Fibroblast of skin of scalp (primary cell): ENCODE measurements around the gene DGCR6L.
"Not testable (repeated sequence)": the region's sequence is repeated elsewhere in the genome, so short reads cannot be mapped to it uniquely, and the experiment has no call there.

Experiments
- DNase-seq: peaks from one replicate; pipeline ENCODE4 v3.0.0-alpha.2; 2013

DGCR6L gene

DNA sequence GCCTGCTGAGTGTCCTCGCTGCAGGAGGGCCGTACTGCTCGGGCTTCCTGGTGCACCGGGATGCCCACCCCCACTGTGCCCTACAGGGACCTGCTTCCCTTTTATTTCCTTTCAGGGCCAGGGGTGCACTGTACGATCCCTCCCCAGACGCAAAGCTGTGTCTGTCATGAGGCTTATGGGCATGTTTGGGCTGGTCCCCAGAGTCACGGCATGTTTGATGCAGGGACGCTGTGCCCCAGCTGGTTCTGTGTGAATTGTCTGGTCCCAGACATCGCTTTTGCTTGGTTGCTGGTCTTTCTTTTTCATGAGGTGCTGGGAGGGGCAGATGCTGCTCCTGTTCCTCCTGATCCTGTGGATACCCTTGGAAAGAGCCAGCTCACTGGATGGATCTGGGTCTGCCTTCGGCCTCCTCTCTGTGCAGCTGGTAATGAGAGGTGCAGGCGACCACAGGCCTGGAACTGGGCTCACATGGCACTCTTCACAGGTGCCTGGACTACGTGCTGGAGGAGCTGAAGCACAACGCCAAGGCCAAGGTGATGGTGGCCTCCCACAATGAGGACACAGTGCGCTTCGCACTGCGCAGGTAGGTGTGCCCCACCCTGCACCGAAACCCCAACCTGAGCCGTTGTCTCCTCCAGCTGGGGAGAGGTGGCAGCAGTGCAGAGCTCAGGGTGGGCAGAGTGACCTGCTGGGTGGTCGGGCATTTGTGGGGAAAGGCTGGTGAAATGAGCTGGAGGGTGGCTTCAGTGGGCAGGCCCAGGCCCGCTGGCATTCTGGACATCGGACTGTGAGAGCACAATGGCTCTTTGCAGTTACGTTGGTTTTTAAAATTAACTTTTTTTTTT is 10.8 kb downstream of the DGCR6L start:
- DNase-seq, result not testable (repeated sequence)

- DNase-seq, result not testable (repeated sequence)
Measured at GRCh38 chr22:20307448-20308447, 12.1 kb downstream of the DGCR6L start.

DNA sequence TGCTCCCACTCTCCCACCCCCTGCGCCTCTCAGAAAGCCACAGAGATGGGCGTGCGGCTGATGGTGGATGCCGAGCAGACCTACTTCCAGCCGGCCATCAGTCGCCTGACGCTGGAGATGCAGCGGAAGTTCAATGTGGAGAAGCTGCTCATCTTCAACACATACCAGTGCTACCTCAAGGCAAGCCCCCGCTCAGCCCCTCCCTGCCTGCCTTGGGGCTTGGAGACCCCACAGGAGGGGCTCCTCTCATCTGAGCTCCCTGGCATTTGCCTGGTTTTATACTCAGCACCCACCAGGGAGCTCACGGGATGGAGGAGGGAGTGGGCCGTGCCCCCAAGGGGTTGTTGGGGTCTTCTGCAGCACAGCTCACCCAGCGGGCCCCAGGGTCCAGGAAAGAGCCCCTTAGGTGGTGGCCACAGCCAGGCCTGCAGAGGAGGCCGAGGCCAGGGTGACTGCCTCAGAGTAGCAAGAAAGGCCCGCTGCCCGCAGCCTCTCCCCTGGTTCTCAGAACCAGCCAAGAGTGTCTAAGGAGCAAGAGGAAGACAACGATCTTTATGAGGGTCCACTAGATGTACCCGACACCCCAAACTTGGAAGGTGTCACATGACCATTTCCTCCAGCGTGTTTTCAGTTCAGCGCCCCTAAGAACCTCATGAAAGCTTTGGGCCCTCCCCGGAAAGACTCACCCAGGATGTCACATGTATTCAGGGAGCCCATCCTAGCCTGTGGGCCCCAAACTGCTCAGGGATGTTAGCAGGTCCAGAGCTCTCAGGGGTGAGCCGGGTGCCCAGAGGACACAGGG is 13.0 kb downstream of the DGCR6L start:
- not testable (repeated sequence) for DNase-seq

GRCh38 chr22:20305894-20306645 is 13.8 kb downstream of the DGCR6L start:
- no peak for DNase-seq

DNA sequence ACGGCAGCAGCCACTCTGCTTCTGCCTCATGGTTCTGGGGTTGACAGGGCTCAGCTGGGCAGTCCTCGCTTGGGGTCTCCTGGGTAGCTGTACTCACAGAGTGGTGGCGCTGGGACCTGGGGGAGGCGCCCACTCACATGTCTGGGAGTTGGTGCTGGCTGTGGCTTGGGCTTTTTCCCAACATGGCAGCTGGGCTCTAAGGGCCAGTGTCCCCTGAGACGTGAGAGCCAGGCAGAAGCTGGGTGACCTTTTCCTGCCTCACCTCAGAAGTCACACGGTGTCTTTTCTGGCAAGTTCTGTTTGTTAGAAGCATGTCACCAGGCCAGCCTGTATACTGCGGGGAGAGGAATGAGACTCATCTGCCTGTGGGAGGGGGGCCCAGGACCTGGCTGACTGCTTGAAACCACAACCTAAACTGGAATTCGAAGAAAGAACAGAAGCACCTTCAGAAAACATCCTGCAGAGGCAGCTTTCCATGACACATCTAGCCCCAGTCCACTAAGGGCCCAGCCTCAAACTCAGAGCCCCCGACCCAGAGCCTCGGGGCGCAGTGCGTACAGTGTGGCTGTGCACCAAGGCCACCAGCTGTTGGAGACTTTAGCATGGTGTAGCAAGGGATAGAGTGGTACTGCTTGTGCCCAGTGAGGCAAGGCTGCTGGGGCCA is 14.5 kb downstream of the DGCR6L start:
- DNase-seq, result not testable (repeated sequence)

DNA sequence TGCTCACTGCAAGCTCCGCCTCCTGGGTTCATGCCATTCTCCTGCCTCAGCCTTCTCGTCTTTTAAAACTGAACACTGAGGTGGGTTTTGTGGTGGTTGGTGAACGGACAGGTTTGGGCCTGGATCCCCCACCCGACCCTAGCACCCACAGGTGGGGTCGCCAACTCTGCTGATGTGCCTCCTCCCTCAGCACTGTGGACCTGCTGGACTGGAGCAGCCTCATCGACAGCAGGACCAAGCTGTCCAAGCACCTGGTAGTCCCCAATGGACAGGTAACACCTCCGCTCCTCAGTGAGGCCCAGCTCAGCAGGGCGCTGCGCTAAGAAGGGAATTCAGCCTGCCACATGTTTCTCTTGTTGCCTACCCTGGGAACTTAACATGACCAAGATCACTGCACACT is 15.2 kb downstream of the DGCR6L start:
- DNase-seq, result no peak

DNA sequence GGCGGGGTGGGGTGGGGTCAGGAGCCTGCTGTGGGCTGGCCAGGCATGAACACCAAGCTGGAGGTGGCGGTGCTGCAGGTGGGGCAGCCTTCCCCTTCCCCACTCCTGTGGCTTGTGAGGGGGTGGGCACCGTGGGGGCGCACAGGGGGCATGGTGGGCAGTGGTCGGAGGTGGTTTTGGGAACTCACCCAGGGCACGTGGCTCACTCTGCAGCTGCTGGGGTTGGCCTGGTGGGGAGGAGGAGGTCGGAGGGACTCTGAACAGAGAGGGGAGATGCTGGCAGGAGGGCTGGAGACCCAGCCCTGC is 16.7 kb downstream of the DGCR6L start:
- DNase-seq, result not testable (repeated sequence)

DNA sequence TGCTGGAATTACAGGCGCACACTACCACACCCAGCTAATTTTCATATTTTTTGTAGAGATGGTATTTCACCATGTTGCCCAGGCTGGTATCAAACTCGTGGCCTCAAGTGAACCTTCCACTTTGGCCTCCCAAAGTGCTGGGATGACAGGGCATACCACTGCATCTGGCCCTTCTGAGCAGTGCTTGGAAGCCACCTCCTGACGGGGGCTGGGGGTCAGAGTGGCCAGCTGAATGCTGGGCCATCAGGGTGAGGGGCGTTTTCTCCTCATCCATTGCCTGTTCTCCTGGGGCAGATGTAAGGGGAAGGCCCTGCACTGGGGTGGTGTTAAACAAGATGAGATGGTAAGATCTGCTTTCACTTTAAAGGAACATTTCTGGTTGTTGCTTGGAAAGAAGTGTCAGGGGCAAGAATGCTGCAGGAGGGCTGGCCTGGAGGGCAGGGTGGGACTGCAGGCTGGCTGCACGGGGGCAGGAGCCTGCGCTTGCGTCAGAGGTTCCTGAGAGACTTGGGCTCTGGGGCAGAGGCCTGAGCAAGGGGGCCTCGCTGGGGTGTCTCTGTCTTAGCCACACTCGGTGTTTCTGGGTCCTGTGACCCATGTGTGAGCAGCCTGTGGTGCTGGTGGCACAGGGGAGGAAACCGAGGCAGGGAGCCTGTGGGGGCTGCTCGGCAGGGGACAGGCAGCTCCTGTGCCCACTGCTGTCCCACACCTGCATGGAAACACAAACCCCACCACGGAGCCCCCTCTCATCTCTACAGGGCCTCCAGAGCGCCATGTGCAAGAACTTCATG is 17.2 kb downstream of the DGCR6L start:
- DNase-seq, result no peak

DNA sequence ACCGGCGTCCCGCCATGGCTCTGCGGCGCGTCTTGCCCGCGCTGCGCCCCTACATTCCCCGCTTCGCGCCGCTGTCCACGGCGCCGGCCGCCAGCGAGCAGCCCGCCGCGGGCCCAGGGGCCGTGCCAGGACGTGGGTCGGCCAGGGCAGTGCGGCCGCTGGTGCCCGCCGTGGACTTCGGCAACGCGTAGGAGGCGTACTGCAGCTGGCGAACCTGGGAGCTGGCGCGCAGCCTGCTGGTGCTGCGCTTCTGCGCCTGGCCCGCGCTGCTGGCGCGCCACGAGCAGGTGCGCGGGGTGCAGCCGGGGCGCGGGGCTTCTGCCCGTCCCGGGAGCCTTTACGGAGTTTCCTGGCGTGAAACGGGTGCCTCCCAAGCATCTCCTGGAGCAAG is 20.1 kb downstream of the DGCR6L start:
- no peak for DNase-seq

GRCh38 chr22:20298803-20299745 is 20.8 kb downstream of the DGCR6L start:
- DNase-seq, result peak; percentile 60

DNA sequence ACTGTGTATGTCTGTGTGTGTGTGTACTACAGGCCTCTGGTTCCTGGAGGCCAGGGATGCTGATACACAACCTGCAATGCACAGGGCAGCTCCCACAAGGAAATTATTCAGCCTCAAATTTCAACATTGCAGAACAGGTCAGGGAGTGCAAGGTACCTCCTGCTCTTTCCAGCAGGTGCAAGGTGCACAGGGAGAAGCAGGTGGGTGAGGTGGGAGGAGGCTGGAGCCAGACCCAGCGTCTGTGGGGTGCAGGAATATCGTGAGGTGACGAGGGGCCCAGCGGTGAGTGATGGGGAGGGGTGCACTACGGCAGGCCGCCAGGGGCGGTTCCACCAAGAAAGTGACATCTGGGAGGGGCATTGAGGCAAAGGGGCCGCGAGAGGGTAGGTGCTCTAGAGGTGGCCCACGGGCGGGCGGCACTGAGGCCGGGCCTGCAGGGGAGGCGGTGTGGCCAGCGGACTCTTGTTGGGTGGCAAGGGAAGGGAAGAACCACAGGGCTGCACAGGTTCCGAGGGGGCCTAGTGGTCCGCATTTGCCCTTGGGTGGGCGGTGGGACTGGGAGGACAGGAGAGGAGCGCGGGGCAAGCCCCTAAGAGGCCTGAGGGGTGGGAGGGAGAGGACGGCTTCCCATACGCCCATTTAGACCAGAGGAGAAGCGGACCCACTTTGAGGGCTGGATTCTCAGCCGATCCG is 21.6 kb downstream of the DGCR6L start:
- no peak for DNase-seq

DNA sequence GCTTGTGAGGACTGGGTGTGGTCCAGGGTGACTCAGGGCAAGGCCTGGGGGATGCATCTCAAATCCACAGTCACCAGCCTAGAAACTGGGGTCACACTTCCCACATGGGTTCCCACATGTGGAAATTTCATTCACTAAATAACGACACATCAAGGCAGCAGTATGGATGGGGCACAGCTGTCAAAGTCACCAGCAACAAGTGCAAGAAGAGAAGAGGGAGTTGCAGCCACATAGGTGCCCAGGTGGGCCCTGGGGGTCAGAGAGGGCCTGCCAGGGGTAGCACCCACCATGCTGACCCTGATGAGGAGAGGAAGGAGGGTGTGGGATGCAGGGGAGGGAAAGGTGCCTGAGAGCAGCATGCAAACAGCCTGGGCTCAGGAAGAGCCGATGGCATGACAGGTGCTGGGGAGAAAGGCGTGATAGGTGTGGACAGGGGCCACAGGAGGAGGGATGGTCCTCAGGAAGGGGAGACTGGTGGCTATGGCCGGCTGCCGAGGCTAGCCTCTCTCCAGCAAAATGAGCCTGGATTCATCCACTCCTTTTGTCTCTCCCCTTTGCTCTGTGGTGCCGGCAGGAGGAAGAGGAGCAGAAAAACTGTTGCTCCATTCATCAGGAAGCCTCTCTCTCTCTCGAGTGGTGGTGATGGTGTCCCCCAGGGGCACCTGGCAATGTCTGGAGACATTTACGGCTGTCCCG is 22.3 kb downstream of the DGCR6L start:
- no peak for DNase-seq

DNA sequence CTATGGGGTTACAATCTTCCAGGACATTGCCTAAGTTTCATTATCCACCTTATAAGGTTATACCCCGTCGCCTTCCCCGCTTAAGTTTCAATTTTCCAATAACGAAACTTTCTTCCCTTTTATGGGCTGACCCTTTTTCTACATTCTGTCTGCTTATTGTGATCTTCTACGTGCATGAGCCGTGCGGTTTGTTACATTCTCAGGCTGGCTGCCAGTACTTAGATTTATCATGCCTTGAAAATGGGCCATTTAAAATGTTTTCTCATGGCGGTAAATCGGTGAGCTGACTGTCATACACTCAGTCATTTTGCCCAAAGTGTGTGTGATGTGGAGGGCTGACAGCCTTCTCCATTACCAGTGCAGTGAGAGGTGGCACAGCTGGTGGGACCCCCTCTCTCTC is 23.3 kb downstream of the DGCR6L start:
- no peak for DNase-seq

DNA sequence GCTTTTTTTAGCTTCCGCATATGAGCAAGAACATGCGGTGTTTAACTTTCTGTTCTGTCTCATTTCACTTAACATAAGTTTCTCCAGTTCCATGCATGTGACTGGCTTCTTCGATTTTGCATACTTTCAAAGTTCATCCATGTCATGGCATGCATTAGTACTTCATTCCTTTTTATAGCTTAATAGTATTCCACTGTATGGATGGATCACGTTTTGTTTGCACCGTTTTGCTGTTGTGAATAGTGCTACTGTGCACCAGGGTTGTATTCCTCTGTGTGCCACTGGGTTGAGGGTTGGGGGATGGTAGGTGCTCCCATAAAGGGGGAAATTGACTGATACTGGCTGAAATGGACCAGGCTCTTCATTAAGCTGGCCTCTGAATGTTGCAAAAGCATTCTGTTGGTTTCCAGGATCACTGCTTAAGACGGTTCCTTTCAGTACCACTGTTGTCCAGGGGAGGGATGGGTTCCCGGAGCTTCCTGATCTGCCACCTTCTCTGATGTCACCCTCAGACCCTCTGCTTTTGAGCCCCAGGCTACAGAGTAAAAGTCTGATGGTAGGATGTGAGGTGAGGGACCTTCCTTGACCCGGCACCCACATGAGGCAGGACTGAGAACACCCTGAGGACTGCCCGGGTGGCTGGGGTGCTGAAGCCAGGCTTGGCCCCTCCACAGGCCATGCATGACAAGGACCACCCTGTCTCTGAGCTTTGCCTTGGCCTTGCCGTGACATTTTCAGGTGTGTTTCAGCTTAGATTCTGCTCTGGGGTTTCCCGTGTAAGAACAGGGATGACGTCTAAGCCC is 24.4 kb downstream of the DGCR6L start:
- no peak for DNase-seq

DNA sequence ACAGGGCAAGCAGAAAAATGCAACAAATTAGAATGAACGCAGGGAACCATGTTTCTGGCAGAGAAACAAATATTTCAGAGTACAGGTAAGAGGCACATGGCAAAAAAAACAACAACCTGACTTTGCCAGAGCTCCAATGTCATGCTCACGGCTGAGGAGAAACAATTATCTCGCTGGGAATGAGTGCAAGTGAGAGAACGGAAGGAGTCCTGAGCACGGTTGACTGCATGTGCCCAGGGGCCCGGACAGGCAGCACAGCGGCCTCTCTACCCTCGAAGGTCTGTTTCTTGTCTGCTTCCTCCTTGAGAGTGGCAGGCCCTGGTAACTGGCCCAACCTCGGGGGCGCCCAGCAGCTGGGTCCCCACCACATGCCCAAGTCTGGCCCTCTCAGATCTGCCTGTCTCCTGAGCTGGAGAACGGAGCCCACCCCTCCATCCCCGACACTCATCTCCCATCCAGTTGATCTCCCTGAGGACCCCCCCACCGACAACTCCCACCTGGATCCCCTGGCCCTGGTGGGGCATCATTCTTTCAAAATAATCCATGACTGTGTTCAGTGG is 27.1 kb downstream of the DGCR6L start:
- no peak for DNase-seq

GRCh38 chr22:20292108-20292507 is 27.8 kb downstream of the DGCR6L start:
- DNase-seq, result no peak

DNA sequence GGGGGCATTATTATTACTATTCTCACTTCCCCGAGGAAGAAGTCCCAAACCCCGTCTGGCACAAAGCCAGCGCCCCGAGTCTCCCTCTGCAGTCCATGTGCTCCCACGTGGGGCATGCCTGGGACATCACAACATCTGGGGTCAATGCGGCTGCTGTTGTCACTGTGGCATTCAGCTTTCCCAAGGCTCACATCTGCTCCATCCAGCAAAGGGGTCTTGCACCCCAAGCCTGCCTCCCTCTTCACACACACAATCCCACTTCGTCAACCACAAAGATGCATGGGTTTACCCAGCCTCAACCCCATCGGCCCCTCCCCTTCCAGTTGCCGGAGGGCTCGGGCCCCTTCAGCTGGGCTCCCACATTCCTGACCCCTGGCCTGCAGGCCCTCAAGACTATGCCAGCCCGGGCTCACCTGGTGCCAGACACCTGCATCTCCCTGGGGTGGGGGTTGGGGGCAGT is 28.2 kb downstream of the DGCR6L start:
- no peak for DNase-seq
